ENCODE data around the gene MPPED1.

The MPPED1 gene

GRCh38 chr22:43504068-43504467 is 92.3 kb downstream of the MPPED1 start:
- H3K4me3 ChIP-seq (ENCODE audit: low read depth, low read length) = no peak overlapping the region
- peaks cover 9% of the 10 kb centered on the region; the same call in 1 of the 2 replicates for H3K9me3 ChIP-seq (ENCODE audit: control insufficient read depth, insufficient read depth, low read depth, low read length)
- H3K27ac ChIP-seq (ENCODE audit: low read depth, low read length) = no peak overlapping the region
- no peaks in the 10 kb centered on the region for H3K27me3 ChIP-seq (ENCODE audit: control insufficient read depth, insufficient read depth, low read length)
- no peaks in the 10 kb centered on the region for H3K36me3 ChIP-seq (ENCODE audit: control insufficient read depth, insufficient read depth, low read length)
- H3K9ac ChIP-seq (ENCODE audit: low read length) = no peak overlapping the region
- H3K4me1 ChIP-seq (ENCODE audit: control insufficient read depth, insufficient read depth, low read length) = no peaks in the 10 kb centered on the region

GRCh38 chr22:43504666-43505261 is 93.0 kb downstream of the MPPED1 start:
- no peak overlapping the region for H3K27ac ChIP-seq (ENCODE audit: low read depth, low read length)
- no peaks in the 10 kb centered on the region for H3K4me1 ChIP-seq (ENCODE audit: control insufficient read depth, insufficient read depth, low read length)
- H3K9ac ChIP-seq (ENCODE audit: low read length) = no peak overlapping the region
- no peak overlapping the region for H3K4me3 ChIP-seq (ENCODE audit: low read depth, low read length)
- H3K36me3 ChIP-seq (ENCODE audit: control insufficient read depth, insufficient read depth, low read length) = no peaks in the 10 kb centered on the region
- H3K9me3 ChIP-seq (ENCODE audit: control insufficient read depth, insufficient read depth, low read depth, low read length) = peaks cover 6% of the 10 kb centered on the region; the same call in 1 of the 2 replicates
- no peaks in the 10 kb centered on the region for H3K27me3 ChIP-seq (ENCODE audit: control insufficient read depth, insufficient read depth, low read length)

GRCh38 chr22:43505423-43505822 is 93.6 kb downstream of the MPPED1 start:
- Histone ChIP-seq H3K27ac (ENCODE audit: low read depth, low read length) (no peak overlapping the region), H3K9me3 (ENCODE audit: control insufficient read depth, insufficient read depth, low read depth, low read length) (peaks cover 6% of the 10 kb centered on the region; the same call in 1 of the 2 replicates)

GRCh38 chr22:43505896-43506295 is 94.1 kb downstream of the MPPED1 start:
- Histone ChIP-seq H3K9me3 (ENCODE audit: control insufficient read depth, insufficient read depth, low read depth, low read length) (peaks cover 6% of the 10 kb centered on the region; the same call in 1 of the 2 replicates), H3K27me3 (ENCODE audit: control insufficient read depth, insufficient read depth, low read length) (no peaks in the 10 kb centered on the region), H3K27ac (ENCODE audit: low read depth, low read length) (no peak overlapping the region)

More at GRCh38 chr22:43505423-43505822, 93.6 kb downstream of the MPPED1 start:
- Histone ChIP-seq H3K36me3 (ENCODE audit: control insufficient read depth, insufficient read depth, low read length) (no peaks in the 10 kb centered on the region), H3K9ac (ENCODE audit: low read length) (no peak overlapping the region), H3K4me1 (ENCODE audit: control insufficient read depth, insufficient read depth, low read length) (no peaks in the 10 kb centered on the region), H3K27me3 (ENCODE audit: control insufficient read depth, insufficient read depth, low read length) (no peaks in the 10 kb centered on the region), H3K4me3 (ENCODE audit: low read depth, low read length) (no peak overlapping the region)

GRCh38 chr22:43506487-43506886 is 94.7 kb downstream of the MPPED1 start:
- Histone ChIP-seq H3K27ac (ENCODE audit: low read depth, low read length) (no peak overlapping the region), H3K4me1 (ENCODE audit: control insufficient read depth, insufficient read depth, low read length) (no peaks in the 10 kb centered on the region), H3K36me3 (ENCODE audit: control insufficient read depth, insufficient read depth, low read length) (no peaks in the 10 kb centered on the region), H3K4me3 (ENCODE audit: low read depth, low read length) (no peak overlapping the region), H3K27me3 (ENCODE audit: control insufficient read depth, insufficient read depth, low read length) (no peaks in the 10 kb centered on the region), H3K9me3 (ENCODE audit: control insufficient read depth, insufficient read depth, low read depth, low read length) (peaks cover 6% of the 10 kb centered on the region; the same call in 1 of the 2 replicates), H3K9ac (ENCODE audit: low read length) (no peak overlapping the region)

More at GRCh38 chr22:43505896-43506295, 94.1 kb downstream of the MPPED1 start:
- H3K36me3 ChIP-seq (ENCODE audit: control insufficient read depth, insufficient read depth, low read length) = no peaks in the 10 kb centered on the region
- no peaks in the 10 kb centered on the region for H3K4me1 ChIP-seq (ENCODE audit: control insufficient read depth, insufficient read depth, low read length)
- no peak overlapping the region for H3K9ac ChIP-seq (ENCODE audit: low read length)
- H3K4me3 ChIP-seq (ENCODE audit: low read depth, low read length) = no peak overlapping the region

GRCh38 chr22:43507235-43507634 is 95.4 kb downstream of the MPPED1 start:
- Histone ChIP-seq H3K4me3 (ENCODE audit: low read depth, low read length) (no peak overlapping the region), H3K27me3 (ENCODE audit: control insufficient read depth, insufficient read depth, low read length) (no peaks in the 10 kb centered on the region), H3K4me1 (ENCODE audit: control insufficient read depth, insufficient read depth, low read length) (no peaks in the 10 kb centered on the region), H3K36me3 (ENCODE audit: control insufficient read depth, insufficient read depth, low read length) (no peaks in the 10 kb centered on the region), H3K27ac (ENCODE audit: low read depth, low read length) (no peak overlapping the region), H3K9ac (ENCODE audit: low read length) (no peak overlapping the region), H3K9me3 (ENCODE audit: control insufficient read depth, insufficient read depth, low read depth, low read length) (peaks cover 6% of the 10 kb centered on the region; the same call in 1 of the 2 replicates)

- H3K9ac ChIP-seq (ENCODE audit: low read length) = no peak overlapping the region
Measured at GRCh38 chr22:43508489-43508888, 96.7 kb downstream of the MPPED1 start.

GRCh38 chr22:43509337-43509736 is 97.5 kb downstream of the MPPED1 start:
- Histone ChIP-seq H3K9ac (ENCODE audit: low read length) (no peak overlapping the region), H3K36me3 (ENCODE audit: control insufficient read depth, insufficient read depth, low read length) (no peaks in the 10 kb centered on the region), H3K27ac (ENCODE audit: low read depth, low read length) (no peak overlapping the region), H3K9me3 (ENCODE audit: control insufficient read depth, insufficient read depth, low read depth, low read length) (peaks cover 6% of the 10 kb centered on the region; the same call in 1 of the 2 replicates), H3K4me1 (ENCODE audit: control insufficient read depth, insufficient read depth, low read length) (no peaks in the 10 kb centered on the region), H3K27me3 (ENCODE audit: control insufficient read depth, insufficient read depth, low read length) (no peaks in the 10 kb centered on the region), H3K4me3 (ENCODE audit: low read depth, low read length) (no peak overlapping the region)

More at GRCh38 chr22:43508489-43508888, 96.7 kb downstream of the MPPED1 start:
- H3K36me3 ChIP-seq (ENCODE audit: control insufficient read depth, insufficient read depth, low read length) = no peaks in the 10 kb centered on the region
- H3K4me1 ChIP-seq (ENCODE audit: control insufficient read depth, insufficient read depth, low read length) = no peaks in the 10 kb centered on the region
- H3K4me3 ChIP-seq (ENCODE audit: low read depth, low read length) = no peak overlapping the region
- peaks cover 6% of the 10 kb centered on the region; the same call in 1 of the 2 replicates for H3K9me3 ChIP-seq (ENCODE audit: control insufficient read depth, insufficient read depth, low read depth, low read length)
- no peak overlapping the region for H3K27ac ChIP-seq (ENCODE audit: low read depth, low read length)
- no peaks in the 10 kb centered on the region for H3K27me3 ChIP-seq (ENCODE audit: control insufficient read depth, insufficient read depth, low read length)

- H3K27me3 ChIP-seq (ENCODE audit: control insufficient read depth, insufficient read depth, low read length) = no peaks in the 10 kb centered on the region
- no peak overlapping the region for H3K27ac ChIP-seq (ENCODE audit: low read depth, low read length)
- no peaks in the 10 kb centered on the region for H3K4me1 ChIP-seq (ENCODE audit: control insufficient read depth, insufficient read depth, low read length)
- H3K9ac ChIP-seq (ENCODE audit: low read length) = no peak overlapping the region
- H3K9me3 ChIP-seq (ENCODE audit: control insufficient read depth, insufficient read depth, low read depth, low read length) = no peaks in the 10 kb centered on the region
- no peak overlapping the region for H3K4me3 ChIP-seq (ENCODE audit: low read depth, low read length)
- H3K36me3 ChIP-seq (ENCODE audit: control insufficient read depth, insufficient read depth, low read length) = no peaks in the 10 kb centered on the region
Measured at GRCh38 chr22:43510281-43511070, 98.7 kb downstream of the MPPED1 start.

- H3K27me3 ChIP-seq (ENCODE audit: control insufficient read depth, insufficient read depth, low read length) = no peaks in the 10 kb centered on the region
- no peak overlapping the region for H3K9ac ChIP-seq (ENCODE audit: low read length)
- H3K27ac ChIP-seq (ENCODE audit: low read depth, low read length) = no peak overlapping the region
- no peaks in the 10 kb centered on the region for H3K4me1 ChIP-seq (ENCODE audit: control insufficient read depth, insufficient read depth, low read length)
- H3K4me3 ChIP-seq (ENCODE audit: low read depth, low read length) = no peak overlapping the region
- H3K36me3 ChIP-seq (ENCODE audit: control insufficient read depth, insufficient read depth, low read length) = no peaks in the 10 kb centered on the region
- H3K9me3 ChIP-seq (ENCODE audit: control insufficient read depth, insufficient read depth, low read depth, low read length) = no peaks in the 10 kb centered on the region
Measured at GRCh38 chr22:43511276-43511910, 99.6 kb downstream of the MPPED1 start.

GRCh38 chr22:43512279-43512678 is 100.5 kb downstream of the MPPED1 start:
- Histone ChIP-seq H3K36me3 (ENCODE audit: control insufficient read depth, insufficient read depth, low read length) (no peaks in the 10 kb centered on the region), H3K4me1 (ENCODE audit: control insufficient read depth, insufficient read depth, low read length) (no peaks in the 10 kb centered on the region), H3K27ac (ENCODE audit: low read depth, low read length) (no peak overlapping the region), H3K9me3 (ENCODE audit: control insufficient read depth, insufficient read depth, low read depth, low read length) (no peaks in the 10 kb centered on the region), H3K4me3 (ENCODE audit: low read depth, low read length) (no peak overlapping the region), H3K9ac (ENCODE audit: low read length) (no peak overlapping the region), H3K27me3 (ENCODE audit: control insufficient read depth, insufficient read depth, low read length) (no peaks in the 10 kb centered on the region)
